AG08395 (cell line): ENCODE data around the gene NVL.

Experiments used
- DNase-seq: peaks from one replicate; pipeline ENCODE4 v3.0.0; 2012; ENCODE audit warnings: mixed read lengths, low spot score

The NVL gene

DNA sequence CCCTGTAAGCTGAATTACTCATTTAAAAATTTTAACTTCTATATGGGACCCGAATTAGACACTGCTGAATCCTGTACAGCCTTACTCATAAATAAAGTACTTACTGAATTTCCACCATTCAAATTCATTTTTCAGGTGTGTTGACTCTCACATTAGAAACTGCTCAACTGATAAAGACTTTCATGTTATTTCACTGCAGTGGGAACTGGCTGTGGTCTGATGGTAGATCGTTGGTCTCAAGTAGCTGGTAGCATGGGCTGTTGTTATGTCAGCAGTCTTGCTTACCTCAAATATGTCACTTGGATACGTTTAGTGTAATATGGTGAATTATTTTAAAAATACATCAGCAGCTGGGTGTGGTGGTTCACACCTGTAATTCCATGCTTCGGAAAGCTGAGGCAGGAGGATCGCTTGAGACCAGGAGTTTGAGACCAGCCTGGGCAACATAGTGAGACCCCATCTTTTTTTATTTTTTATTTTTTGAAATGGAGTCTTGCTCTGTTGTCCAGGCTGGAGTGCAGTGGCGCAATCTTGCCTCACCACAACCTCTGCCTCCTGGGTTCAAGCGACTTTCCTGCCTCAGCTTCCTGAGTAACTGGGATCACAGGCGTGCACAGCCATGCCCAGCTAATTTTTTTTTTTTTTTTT, 136.5 kb downstream of the NVL start:
- DNase-seq, result no peak

DNA sequence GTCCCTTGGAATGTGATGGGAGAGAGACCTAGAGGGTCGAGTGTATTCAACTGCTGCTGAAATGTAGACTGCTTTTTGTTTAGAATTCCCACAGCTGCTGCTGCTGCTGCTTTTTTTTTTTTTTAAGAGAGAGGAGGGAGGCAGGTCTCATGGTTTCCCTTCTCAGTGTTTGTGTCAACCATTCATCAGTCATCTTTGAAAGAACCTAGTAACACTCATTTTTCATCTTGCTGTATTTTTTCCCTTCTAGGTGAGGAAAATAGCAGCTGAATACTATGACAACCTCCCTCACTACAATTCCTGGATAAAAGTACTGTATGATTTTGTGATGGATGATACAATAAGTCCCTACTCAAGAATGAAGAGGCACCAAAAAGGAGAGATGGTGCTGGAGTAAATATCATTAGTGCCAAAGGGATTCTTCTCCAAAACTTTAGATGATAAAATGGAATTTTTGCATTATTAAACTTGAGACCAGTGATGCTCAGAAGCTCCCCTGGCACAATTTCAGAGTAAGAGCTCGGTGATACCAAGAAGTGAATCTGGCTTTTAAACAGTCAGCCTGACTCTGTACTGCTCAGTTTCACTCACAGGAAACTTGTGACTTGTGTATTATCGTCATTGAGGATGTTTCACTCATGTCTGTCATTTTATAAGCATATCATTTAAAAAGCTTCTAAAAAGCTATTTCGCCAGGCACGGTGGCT, 137.7 kb downstream of the NVL start:
- no peak for DNase-seq

DNA sequence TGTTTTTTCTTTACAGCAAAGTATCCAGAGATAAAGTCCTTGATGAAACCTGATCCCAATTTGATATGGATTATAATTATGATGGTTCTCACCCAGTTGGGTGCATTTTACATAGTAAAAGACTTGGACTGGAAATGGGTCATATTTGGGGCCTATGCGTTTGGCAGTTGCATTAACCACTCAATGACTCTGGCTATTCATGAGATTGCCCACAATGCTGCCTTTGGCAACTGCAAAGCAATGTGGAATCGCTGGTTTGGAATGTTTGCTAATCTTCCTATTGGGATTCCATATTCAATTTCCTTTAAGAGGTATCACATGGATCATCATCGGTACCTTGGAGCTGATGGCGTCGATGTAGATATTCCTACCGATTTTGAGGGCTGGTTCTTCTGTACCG, 140.4 kb downstream of the NVL start:
- no peak for DNase-seq

DNA sequence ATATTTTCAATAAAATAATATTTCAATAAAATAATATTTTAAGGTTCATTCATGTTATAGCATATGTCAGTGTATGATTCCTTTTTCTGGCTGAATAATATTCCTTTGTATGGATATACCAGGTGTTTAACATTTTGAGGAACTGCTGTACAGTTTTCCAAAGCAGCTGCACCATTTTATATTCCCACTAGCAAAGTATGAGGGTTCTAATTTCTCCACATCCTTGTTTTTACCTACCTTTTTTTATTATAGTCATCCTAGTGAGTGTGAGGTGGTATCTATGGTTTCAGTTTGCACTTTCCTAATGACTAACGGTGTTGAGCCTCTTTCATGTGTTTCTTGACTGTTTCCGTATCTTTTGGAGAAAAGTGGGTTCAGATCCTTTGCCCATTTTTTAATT, 141.7 kb downstream of the NVL start:
- DNase-seq, result no peak

DNA sequence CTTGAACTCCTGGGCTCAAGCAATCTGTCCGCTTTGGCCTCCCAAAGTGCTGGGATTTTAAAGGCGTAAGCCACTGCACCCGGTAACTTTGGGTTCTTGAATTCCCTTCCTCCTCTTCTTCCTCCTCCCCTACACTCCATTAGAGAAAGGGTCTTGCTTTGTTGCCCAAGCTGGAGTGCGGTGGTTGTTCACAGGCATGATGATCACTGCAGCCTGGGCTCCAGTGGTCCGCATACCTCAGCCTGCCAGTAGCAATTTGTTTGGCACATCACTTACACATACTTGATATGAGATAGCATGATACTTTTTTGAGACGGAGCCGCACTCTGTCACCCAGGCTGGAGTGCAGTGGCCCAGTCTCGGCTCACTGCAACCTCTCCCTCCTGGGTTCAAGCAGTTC, 144.8 kb downstream of the NVL start:
- DNase-seq, result no peak

DNA sequence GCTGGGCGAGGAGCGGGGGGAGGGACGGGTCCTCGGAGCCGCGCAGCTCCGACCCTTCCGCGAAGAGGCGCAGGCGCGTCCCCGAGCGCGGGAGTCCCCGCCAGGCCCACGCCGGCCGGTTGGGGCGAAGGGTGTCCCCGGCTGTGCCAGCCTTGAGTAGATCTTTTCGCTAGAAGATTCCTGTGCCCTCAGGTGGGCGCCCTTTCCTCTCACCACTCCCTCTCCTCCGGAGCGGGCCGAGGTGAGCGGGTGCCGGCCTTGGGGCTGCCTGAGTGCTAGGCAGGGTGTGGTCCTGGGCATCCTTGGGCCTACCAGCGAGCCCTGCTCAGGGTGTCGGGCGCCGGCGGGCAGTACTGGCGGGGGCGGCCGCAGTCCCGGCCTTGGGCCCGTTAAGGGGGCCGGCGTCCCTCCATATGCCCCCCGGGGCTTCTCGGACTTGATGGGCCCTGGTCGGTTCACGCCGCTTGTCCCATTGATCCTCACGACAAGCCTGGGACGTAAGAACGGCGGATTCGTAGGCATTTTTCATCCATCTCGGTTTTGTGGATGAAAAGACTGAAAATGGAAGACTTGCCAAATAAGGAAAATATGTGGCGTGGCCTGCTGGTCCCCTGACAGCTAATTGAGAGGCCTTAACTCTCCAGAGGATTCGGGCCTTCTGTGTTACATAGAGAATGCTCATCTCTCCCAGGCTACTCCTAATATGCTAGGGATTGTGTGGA, 146.2 kb downstream of the NVL start:
- DNase-seq, result peak; percentile 63

DNA sequence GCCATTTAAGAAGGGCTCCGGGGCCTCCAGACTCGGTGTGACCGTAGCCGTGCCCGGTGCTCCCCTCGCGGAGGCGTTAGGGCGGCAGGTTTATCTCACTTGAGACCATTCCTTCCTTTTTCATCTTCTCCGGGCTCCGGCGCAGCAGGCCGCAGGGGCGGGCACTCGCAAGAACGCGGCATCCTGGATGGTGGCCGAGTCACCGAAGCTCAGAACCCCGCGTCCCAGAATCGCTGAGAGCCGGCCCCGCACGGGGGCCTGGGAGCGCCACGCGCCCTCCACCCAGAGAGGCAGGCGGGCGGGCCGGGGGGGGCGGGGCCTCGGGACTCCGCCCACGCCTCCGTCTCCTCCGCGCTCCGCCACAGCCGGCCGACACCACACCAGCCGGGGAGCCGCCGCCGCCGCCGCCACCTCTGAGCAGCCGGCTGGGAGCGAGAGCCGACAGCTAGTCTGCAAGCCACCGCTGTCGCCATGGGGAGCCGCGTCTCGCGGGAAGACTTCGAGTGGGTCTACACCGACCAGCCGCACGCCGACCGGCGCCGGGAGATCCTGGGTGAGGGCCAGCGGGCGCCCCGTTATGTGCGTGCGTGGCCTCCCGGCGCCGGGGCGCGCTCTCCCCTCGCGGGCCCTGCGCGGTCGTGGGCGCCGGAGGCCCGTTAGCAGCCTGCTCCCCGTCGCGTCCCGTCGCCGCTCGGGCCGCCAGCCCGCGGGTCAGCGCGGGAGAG, 146.9 kb downstream of the NVL start, which contains the start of gene DEGS1:
Gene DEGS1, plus strand, starts transcription at position 375 of the 725 bp plus-strand sequence. Its CDS starts 97 bp downstream, at position 472.
- DNase-seq, result peak; percentile 95

DNA sequence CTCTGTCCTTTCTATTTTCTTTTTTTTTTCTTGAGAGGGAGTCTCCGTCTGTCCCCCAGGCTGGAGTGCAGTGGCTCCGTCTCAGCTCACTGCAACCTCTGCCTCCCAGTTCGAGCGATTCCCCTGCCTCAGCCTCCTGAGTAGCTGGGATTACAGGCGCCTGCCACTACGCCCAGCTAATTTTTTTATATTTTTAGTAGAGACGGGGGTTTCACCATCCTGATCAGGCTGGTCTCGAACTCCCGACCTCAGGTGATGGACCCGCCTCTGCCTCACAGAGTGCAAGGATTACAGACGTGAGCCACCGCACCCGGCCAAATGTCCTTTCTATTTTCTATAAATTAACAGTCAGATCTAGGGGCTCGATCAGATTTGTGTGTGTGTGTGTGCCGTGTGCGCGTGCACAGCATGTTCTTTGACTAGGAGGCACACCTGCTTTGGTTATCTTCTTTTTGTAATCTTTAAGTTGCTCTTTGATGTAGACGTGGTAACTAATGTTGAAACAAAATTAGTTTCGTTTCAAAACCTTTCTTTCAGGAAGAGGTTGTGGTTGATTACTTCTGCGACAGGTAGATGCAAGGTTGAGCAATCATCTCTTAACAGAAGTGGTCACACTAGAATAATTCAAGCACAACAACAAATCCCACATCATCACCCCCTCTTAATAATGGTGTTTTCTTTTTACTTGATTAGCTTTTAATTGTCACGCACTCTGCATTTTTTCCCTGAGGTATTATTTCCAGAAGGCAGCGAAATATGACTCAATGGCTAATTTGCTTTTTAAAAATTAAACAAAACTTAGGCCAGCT, 147.7 kb downstream of the NVL start:
- DNase-seq, result no peak

- DNase-seq, result no peak
Measured at GRCh38 chr1:224181453-224181810, 148.5 kb downstream of the NVL start.

GRCh38 chr1:224180783-224181452, 149.1 kb downstream of the NVL start:
- no peak for DNase-seq

GRCh38 chr1:224178894-224179293, 151.1 kb downstream of the NVL start:
- no peak for DNase-seq

DNA sequence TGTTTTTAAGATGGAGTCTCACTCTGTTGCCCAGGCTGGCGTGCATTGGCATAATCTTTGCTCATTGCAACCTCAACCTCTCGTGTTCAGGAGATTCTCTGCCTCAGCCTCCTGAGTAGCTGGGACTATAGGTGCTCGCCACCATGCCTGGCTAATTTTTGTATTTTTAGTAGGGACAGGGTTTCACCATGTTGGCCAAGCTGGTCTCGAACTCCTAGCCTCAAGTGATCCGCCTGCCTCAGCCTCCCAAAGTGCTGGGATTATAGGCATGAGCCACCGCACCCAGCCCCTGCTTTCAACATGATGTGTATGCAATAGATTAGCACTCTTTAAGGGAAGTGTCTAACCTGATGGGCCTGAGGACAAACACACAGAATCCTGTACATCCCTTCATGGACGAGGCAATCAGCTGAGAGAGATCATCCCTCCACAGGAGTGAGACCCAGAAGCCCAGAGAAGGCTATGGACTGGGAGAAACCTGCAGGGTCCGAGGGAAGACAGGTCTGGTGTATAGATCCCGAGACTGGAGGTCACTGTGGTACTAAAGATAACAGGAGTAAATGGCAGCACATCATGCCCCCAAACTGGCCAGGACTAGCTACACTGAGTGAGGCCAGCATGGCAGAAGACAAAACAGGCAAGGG, 152.5 kb downstream of the NVL start:
- no peak for DNase-seq
